22Rv1 (cell line): ENCODE results near the gene SPEF1.

Experiments
- H3K27ac ChIP-seq: fragments of 450-650 bp; 2 replicates; pipeline ENCODE4 v1.5.1; 2017
- CTCF ChIP-seq: fragments of 450-650 bp; IDR thresholded peaks from 2 replicates; pipeline ENCODE4 v1.5.1; 2017; ENCODE audit warnings: mild to moderate bottlenecking
- ZFX ChIP-seq: fragments of 450-650 bp; IDR thresholded peaks from 2 replicates; pipeline ENCODE4 v1.6.1; 2017; ENCODE audit warnings: antibody characterized with exemption, borderline replicate concordance

The SPEF1 gene

GRCh38 chr20:3739054-3739925 is 42.0 kb downstream of the SPEF1 start:
- TF ChIP-seq CTCF (no peak), ZFX (no peak)
- no peak overlapping the region for H3K27ac ChIP-seq

GRCh38 chr20:3738111-3739053 is 42.9 kb downstream of the SPEF1 start:
- H3K27ac ChIP-seq: no peak overlapping the region
- TF ChIP-seq CTCF (no peak), ZFX (no peak)

- no peak overlapping the region for H3K27ac ChIP-seq
- TF ChIP-seq CTCF: no peak
- TF ChIP-seq ZFX: no peak
Observed at GRCh38 chr20:3735768-3736167, 45.5 kb downstream of the SPEF1 start.

GRCh38 chr20:3734111-3734843 is 47.0 kb downstream of the SPEF1 start:
- no peak for TF ChIP-seq ZFX
- no peak for TF ChIP-seq CTCF
- H3K27ac ChIP-seq: no peak overlapping the region

GRCh38 chr20:3733119-3733995 is 47.9 kb downstream of the SPEF1 start:
- TF ChIP-seq CTCF: no peak
- TF ChIP-seq ZFX: no peak
- H3K27ac ChIP-seq: no peak overlapping the region
